Suprapubic skin (tissue), 3 donors: ENCODE results near the gene PRICKLE1.

Experiments used
- CTCF ChIP-seq, 2 donors: fragments of 200-600 bp in 1 of 2; fragments of 450-650 bp in 1 of 2; sonication (generic) in 1 of 2; IDR thresholded peaks; one replicate each; pipeline ENCODE4 v1.5.1; 2016 to 2019; ENCODE audit warnings: antibody characterized with exemption in 2 of 2, mild to moderate bottlenecking in 1 of 2, moderate library complexity in 1 of 2
- POLR2A ChIP-seq, 2 donors: fragments of 450-650 bp; IDR thresholded peaks; one replicate each; pipeline ENCODE4 v1.6.1; 2017; ENCODE audit warnings: antibody characterized with exemption in 2 of 2, mild to moderate bottlenecking in 2 of 2, moderate library complexity in 2 of 2

DNA sequence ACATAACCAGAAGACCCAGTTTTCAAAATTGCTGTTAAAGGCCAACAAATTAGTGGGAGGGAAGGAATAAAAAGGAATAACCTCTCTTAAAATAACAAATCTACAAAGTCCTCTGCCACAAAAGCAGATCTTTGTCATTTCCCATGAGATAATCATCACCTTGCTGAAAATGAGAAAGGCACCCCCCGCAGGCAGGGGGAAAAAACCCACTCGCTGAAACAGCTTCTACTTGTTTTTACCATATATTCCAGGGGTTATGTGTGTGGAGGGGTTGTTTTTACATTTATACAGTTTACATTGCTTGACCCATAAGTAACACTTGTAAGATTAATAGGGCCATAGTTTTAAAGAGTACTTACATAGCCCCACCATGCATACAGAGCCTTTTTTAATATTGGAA, 131.0 kb downstream of the PRICKLE1 start:
- no peak for TF ChIP-seq CTCF (IDR thresholded peaks at IDR 0.05)
- TF ChIP-seq POLR2A (IDR thresholded peaks at IDR 0.05), result no peak
